NCI-H128 (cell line): ENCODE measurements around the gene MYLK.

Experiments used
- DNase-seq: peaks from one replicate; lab custom pipeline; 2025; ENCODE audit not compliant: unreplicated experiment; lab: John Stamatoyannopoulos, UW

The MYLK gene

GRCh38 chr3:123795471-123796251 is 88.5 kb downstream of the MYLK start:
- no peak for DNase-seq

GRCh38 chr3:123793425-123793824 is 90.7 kb downstream of the MYLK start:
- no peak for DNase-seq

GRCh38 chr3:123792473-123793201 is 91.5 kb downstream of the MYLK start:
- no peak for DNase-seq

- DNase-seq = no peak
These were observed 92.2 kb downstream of the MYLK start for GRCh38 chr3:123791898-123792297.

GRCh38 chr3:123791417-123791816 is 92.7 kb downstream of the MYLK start:
- no peak for DNase-seq

- DNase-seq = no peak
These were observed 93.1 kb downstream of the MYLK start for GRCh38 chr3:123791073-123791370.

- DNase-seq = no peak
These were observed 93.7 kb downstream of the MYLK start for GRCh38 chr3:123790254-123791072.

- no peak for DNase-seq
These were observed 94.4 kb downstream of the MYLK start for GRCh38 chr3:123789760-123790159.

- DNase-seq = no peak
These were observed 95.0 kb downstream of the MYLK start for GRCh38 chr3:123789160-123789559.

- DNase-seq = no peak
These were observed 95.4 kb downstream of the MYLK start for GRCh38 chr3:123788710-123789109.

- DNase-seq = no peak
These were observed 97.0 kb downstream of the MYLK start for GRCh38 chr3:123787133-123787532.

- no peak for DNase-seq
These were observed 98.5 kb downstream of the MYLK start for GRCh38 chr3:123785602-123786001.

- DNase-seq = no peak
These were observed 100.3 kb downstream of the MYLK start for GRCh38 chr3:123783811-123784210.

- no peak for DNase-seq
These were observed 101.0 kb downstream of the MYLK start for GRCh38 chr3:123783050-123783689.

- no peak for DNase-seq
These were observed 101.6 kb downstream of the MYLK start for GRCh38 chr3:123782488-123782887.

GRCh38 chr3:123781571-123782275 is 102.4 kb downstream of the MYLK start:
- DNase-seq = no peak

- DNase-seq = no peak
These were observed 103.0 kb downstream of the MYLK start for GRCh38 chr3:123781138-123781537.

- no peak for DNase-seq
These were observed 103.5 kb downstream of the MYLK start for GRCh38 chr3:123780656-123781055.

- DNase-seq = no peak
These were observed 104.4 kb downstream of the MYLK start for GRCh38 chr3:123779655-123780231.

GRCh38 chr3:123778991-123779622 is 105.0 kb downstream of the MYLK start:
- DNase-seq = no peak
